Kidney glomerular epithelial cell (primary cell): ENCODE results near the gene USP1.

Experiments used
- DNase-seq: peaks from one replicate; lab custom pipeline; 2025; lab: John Stamatoyannopoulos, UW

Gene USP1

GRCh38 chr1:62436466-62437272, at the start of gene USP1:
TSS of gene USP1 (plus strand) at chr1:62437049. CDS start at chr1:62439868, 2,819 bp downstream.
- DNase-seq = peak; percentile 100

- no peak for DNase-seq
Measured at GRCh38 chr1:62389531-62389930, 47.3 kb upstream of the USP1 start.

GRCh38 chr1:62390071-62390470, 46.8 kb upstream of the USP1 start:
- no peak for DNase-seq

- no peak for DNase-seq
Measured at GRCh38 chr1:62391369-62391971, 45.4 kb upstream of the USP1 start.

- no peak for DNase-seq
Measured at GRCh38 chr1:62392951-62393350, 43.9 kb upstream of the USP1 start.

GRCh38 chr1:62394646-62395045, 42.2 kb upstream of the USP1 start:
- DNase-seq = no peak

- DNase-seq = no peak
Measured at GRCh38 chr1:62395291-62395690, 41.6 kb upstream of the USP1 start.

- no peak for DNase-seq
Measured at GRCh38 chr1:62396871-62397270, 40.0 kb upstream of the USP1 start.

GRCh38 chr1:62397301-62397700, 39.5 kb upstream of the USP1 start:
- no peak for DNase-seq

- no peak for DNase-seq
Measured at GRCh38 chr1:62398377-62398776, 38.5 kb upstream of the USP1 start.

GRCh38 chr1:62401034-62401760, 35.7 kb upstream of the USP1 start:
- DNase-seq = no peak

- DNase-seq = no peak
Measured at GRCh38 chr1:62405247-62405646, 31.6 kb upstream of the USP1 start.

GRCh38 chr1:62406576-62406975, 30.3 kb upstream of the USP1 start:
- DNase-seq = no peak

GRCh38 chr1:62407398-62408009, 29.3 kb upstream of the USP1 start:
- peak; percentile 43 for DNase-seq

- DNase-seq = no peak
Measured at GRCh38 chr1:62415687-62416086, 21.2 kb upstream of the USP1 start.

- peak; percentile 26 for DNase-seq
Measured at GRCh38 chr1:62417351-62417999, 19.4 kb upstream of the USP1 start.

- no peak for DNase-seq
Measured at GRCh38 chr1:62420214-62420613, 16.6 kb upstream of the USP1 start.

GRCh38 chr1:62423580-62424242, 13.1 kb upstream of the USP1 start:
- no peak for DNase-seq

GRCh38 chr1:62424411-62424810, 12.4 kb upstream of the USP1 start:
- no peak for DNase-seq

- DNase-seq = no peak
Measured at GRCh38 chr1:62425041-62425440, 11.8 kb upstream of the USP1 start.

- no peak for DNase-seq
Measured at GRCh38 chr1:62426237-62426636, 10.6 kb upstream of the USP1 start.
